ENCODE measurements around the gene PRLH. TPM values are rescaled to one million over a fixed set of nuclear protein-coding genes. Genes with fewer than 3 reads are reported as not detected.

The PRLH gene
- polyA plus RNA-seq, 2 of the 4 experiments (the other 2 are of a cell fraction), result not detected

- Histone ChIP-seq H3K27ac (no peak overlapping the region), H3K4me1 (peaks cover 10% of the 10 kb centered on the region; the same call in 2 of the 3 replicates), H3K4me2 (no peak overlapping the region), H3K9me3 (no peaks in the 10 kb centered on the region), H3K4me3 (no peak overlapping the region)
- 80% methylated on average over 26 of the region's 27 CpGs for WGBS (ENCODE audit: missing lambda C conversion rate)
- CTCF ChIA-PET, result interaction anchor here (0.7 to 3.3 kb wide), 7 partner anchors 9 to 455 kb away, joined by 3 to 15 read pairs (median 9); no protein-coding TSS in a partner anchor
- ATAC-seq (no peak), DNase-seq (ENCODE audit: low read depth in 1 of 2, low spot score in 1 of 2) (no peak), FAIRE-seq (no peak)
- POLR2A ChIA-PET, result no interaction called here
- TF ChIP-seq MAZ (IDR thresholded peaks at IDR 0.05; ENCODE audit: borderline replicate concordance, low read depth, low read length), result no peak
- no peak for TF ChIP-seq PHF8 (IDR thresholded peaks at IDR 0.05; ENCODE audit: borderline replicate concordance, low read depth)
- TF ChIP-seq BHLHE40 (IDR thresholded peaks at IDR 0.05; ENCODE audit: low read depth, low read length), result no peak
- TF ChIP-seq RAD21 (conservative IDR thresholded peaks at IDR 0.05 in 1 of 2, IDR thresholded peaks at IDR 0.05 in 1 of 2), result no peak
- TF ChIP-seq JUNB (IDR thresholded peaks at IDR 0.05), result no peak
- TF ChIP-seq HES2 (IDR thresholded peaks at IDR 0.05), result no peak
- TF ChIP-seq CHD2 (IDR thresholded peaks at IDR 0.05; ENCODE audit: low read length, partially characterized antibody), result no peak
Observed at GRCh38 chr2:237575869-237576862, 9.8 kb downstream of the PRLH start.

GRCh38 chr2:237576974-237577373 is 10.6 kb downstream of the PRLH start:
- no peak for TF ChIP-seq TFCP2L1 (CRISPR knock-in tag; IDR thresholded peaks at IDR 0.05)
- no peak for TF ChIP-seq FOSB (CRISPR knock-in tag; IDR thresholded peaks at IDR 0.05)
- no peak for TF ChIP-seq JUNB (IDR thresholded peaks at IDR 0.05)
- no peak for TF ChIP-seq RAD21 (conservative IDR thresholded peaks at IDR 0.05 in 1 of 2, IDR thresholded peaks at IDR 0.05 in 1 of 2)
- no peak for TF ChIP-seq KDM5A (IDR thresholded peaks at IDR 0.05)
- no peak for TF ChIP-seq CHD4 (IDR thresholded peaks at IDR 0.05; ENCODE audit: borderline replicate concordance)
- no peak for TF ChIP-seq GATA3 (IDR thresholded peaks at IDR 0.05; ENCODE audit: borderline replicate concordance)
- TF ChIP-seq CTCF (IDR thresholded peaks at IDR 0.05), result no peak
- TF ChIP-seq EHF (CRISPR knock-in tag; IDR thresholded peaks at IDR 0.05), result no peak
- TF ChIP-seq HOXA7 (CRISPR knock-in tag; IDR thresholded peaks at IDR 0.05), result no peak
- TF ChIP-seq ATOH8 (CRISPR knock-in tag; IDR thresholded peaks at IDR 0.05; ENCODE audit: low read depth), result no peak
- no peak for TF ChIP-seq ZC3H11A (IDR thresholded peaks at IDR 0.05)
- no peak for TF ChIP-seq REST (IDR thresholded peaks at IDR 0.05)
- no peak for TF ChIP-seq CBX2 (IDR thresholded peaks at IDR 0.05; ENCODE audit: borderline replicate concordance, low read depth)
- TF ChIP-seq ZFP36 (IDR thresholded peaks at IDR 0.05; ENCODE audit: borderline replicate concordance, partially characterized antibody), result no peak
- no peak for TF ChIP-seq CEBPB (IDR thresholded peaks at IDR 0.05)
- no peak for TF ChIP-seq MAFK (IDR thresholded peaks at IDR 0.05; ENCODE audit: partially characterized antibody)
- TF ChIP-seq CBX8 (IDR thresholded peaks at IDR 0.05), result no peak
- ATAC-seq, result no peak
- 80% methylated on average over 9 of the region's 9 CpGs for WGBS (ENCODE audit: missing lambda C conversion rate)
- no peak overlapping the region for H3K27ac ChIP-seq
- no peak for DNase-seq (ENCODE audit: low read depth in 1 of 2, low spot score in 1 of 2)
- ChIA-PET POLR2A (no interaction called here), CTCF (interaction anchor here (0.7 to 3.3 kb wide), 5 partner anchors 64 to 456 kb away, joined by 3 to 15 read pairs (median 9); no protein-coding TSS in a partner anchor)
- peaks cover 7% of the 10 kb centered on the region; the same call in 2 of the 3 replicates for H3K4me1 ChIP-seq
- H3K4me3 ChIP-seq, result no peak overlapping the region
- H3K4me2 ChIP-seq, result no peak overlapping the region
- no peak for FAIRE-seq
- no peaks in the 10 kb centered on the region for H3K9me3 ChIP-seq

All from A549 (cell line).